GM12874 (cell line): ENCODE measurements around the gene PROX2.

Experiments used
- CTCF ChIP-seq: IDR thresholded peaks from 2 replicates; pipeline ENCODE4 v1.5.1; 2011; ENCODE audit warnings: low read depth, mild to moderate bottlenecking, control low read depth, low read length, moderate library complexity; ENCODE audit not compliant: insufficient read depth

Gene PROX2

GRCh38 chr14:74898694-74899093 is 22.7 kb upstream of the PROX2 start:
- TF ChIP-seq CTCF: no peak

GRCh38 chr14:74898083-74898482 is 22.1 kb upstream of the PROX2 start:
- TF ChIP-seq CTCF: no peak

- TF ChIP-seq CTCF: no peak
Measured at GRCh38 chr14:74897642-74898041, 21.7 kb upstream of the PROX2 start.

GRCh38 chr14:74896400-74896799 is 20.5 kb upstream of the PROX2 start:
- TF ChIP-seq CTCF: no peak

GRCh38 chr14:74893614-74894091 is 17.7 kb upstream of the PROX2 start:
- no peak for TF ChIP-seq CTCF

GRCh38 chr14:74892745-74893144 is 16.8 kb upstream of the PROX2 start:
- TF ChIP-seq CTCF: no peak

- no peak for TF ChIP-seq CTCF
Measured at GRCh38 chr14:74891870-74892269, 15.9 kb upstream of the PROX2 start.

- TF ChIP-seq CTCF: no peak
Measured at GRCh38 chr14:74890262-74890661, 14.3 kb upstream of the PROX2 start.
